Transverse colon (tissue), 4 donors: ENCODE data around the gene KRT74. TPM values are rescaled to one million over a fixed set of nuclear protein-coding genes. Genes with fewer than 3 reads are reported as not detected.
"Not testable (repeated sequence)": the region's sequence is repeated elsewhere in the genome, so short reads cannot be mapped to it uniquely, and the experiment has no call there.

ENCODE experiments used
- DNase-seq: peaks from one replicate; pipeline ENCODE4 v3.0.0-alpha.2; 2019
- H3K27ac ChIP-seq, 4 donors: fragments of 200-600 bp; sonication (generic); 2 replicates each; pipeline ENCODE4 v1.5.1; 2016 to 2018; ENCODE audit warnings: inconsistent platforms in 4 of 4
- H3K27me3 ChIP-seq: fragments of 200-600 bp; sonication (generic); 2 replicates; pipeline ENCODE4 v1.5.1; 2017; ENCODE audit warnings: inconsistent platforms
- H3K36me3 ChIP-seq, 4 donors: fragments of 200-600 bp; sonication (generic); 2 replicates each; pipeline ENCODE4 v1.5.1; 2017 to 2019; ENCODE audit warnings: inconsistent platforms in 4 of 4
- H3K4me1 ChIP-seq, 4 donors: fragments of 200-600 bp; sonication (generic); 2 replicates each; pipeline ENCODE4 v1.5.1; 2017 to 2020; ENCODE audit warnings: inconsistent platforms in 4 of 4
- H3K4me3 ChIP-seq, 4 donors: fragments of 200-600 bp; sonication (generic); 1 replicate in 1 of 4; 2 replicates in 3 of 4; pipeline versions ENCODE4 v1.5.1 to v1.6.1; 2017 to 2019; ENCODE audit warnings: inconsistent platforms in 4 of 4
- H3K9me3 ChIP-seq, 2 donors: fragments of 200-600 bp; sonication (generic); 2 replicates each; pipeline ENCODE4 v1.5.1; 2017 to 2019; ENCODE audit warnings: inconsistent platforms in 2 of 2
- EP300 ChIP-seq: sonication (generic); formaldehyde crosslinking; IDR thresholded peaks from one replicate; pipeline ENCODE4 v1.6.1; 2017; ENCODE audit warnings: antibody characterized with exemption, low read depth
- POLR2A ChIP-seq: fragments of 450-650 bp; IDR thresholded peaks from one replicate; pipeline ENCODE4 v1.6.1; 2016; ENCODE audit warnings: antibody characterized with exemption, mild to moderate bottlenecking, moderate library complexity
- POLR2AphosphoS5 ChIP-seq, 3 donors: sonication (generic); formaldehyde crosslinking; IDR thresholded peaks; one replicate each; pipeline ENCODE4 v1.6.1; 2016; ENCODE audit warnings: antibody characterized with exemption in 3 of 3
- WGBS, 2 donors: methylation state at CpG; one replicate each; pipeline ENCODE4 v1.1.5; 2018; ENCODE audit warnings: low coverage in 1 of 2; 5-methylcytosine and 5-hydroxymethylcytosine counted together
- in situ Hi-C, 4 donors: fragments of 200-750 bp; cut with MboI; loops; one replicate each; pipeline versions ENCODE4 v1.15.0 to v1.15.1; 2017; ENCODE audit warnings: low sequenced_read_pairs in 3 of 4, low pct_ligation_motif_present in 1 of 4, low pct_unique_long_range_greater_than_20kb in 1 of 4
- intact Hi-C: fragments of 100-400 bp; cut with DNase I; formaldehyde crosslinking; loops from one replicate; pipeline ENCODE4 v1.15.1; 2023; ENCODE audit warnings: low total_unique reads
- total RNA-seq, 4 donors: library from RNA; depleted of rRNA; stranded (reverse); fragments of >200 nt; gene quantifications; one replicate each; pipeline ENCODE4 v1.1.0, GENCODE V29; 2016
- TF ChIP-seq, protein P1 (sequence below), 5 experiments: fragments of 200-600 bp in 3 of 5; fragments of 450-650 bp in 2 of 5; sonication (generic) in 3 of 5; IDR thresholded peaks; 1 replicate in 2 of 5; 2 replicates in 3 of 5; pipeline ENCODE4 v1.5.1; 2016 to 2017; ENCODE audit warnings: antibody characterized with exemption in 5 of 5, inconsistent platforms in 3 of 5, mild to moderate bottlenecking in 2 of 5, moderate library complexity in 1 of 5

KRT74 gene
- total RNA-seq, 4 donors from 2014 or later: not detected

DNA sequence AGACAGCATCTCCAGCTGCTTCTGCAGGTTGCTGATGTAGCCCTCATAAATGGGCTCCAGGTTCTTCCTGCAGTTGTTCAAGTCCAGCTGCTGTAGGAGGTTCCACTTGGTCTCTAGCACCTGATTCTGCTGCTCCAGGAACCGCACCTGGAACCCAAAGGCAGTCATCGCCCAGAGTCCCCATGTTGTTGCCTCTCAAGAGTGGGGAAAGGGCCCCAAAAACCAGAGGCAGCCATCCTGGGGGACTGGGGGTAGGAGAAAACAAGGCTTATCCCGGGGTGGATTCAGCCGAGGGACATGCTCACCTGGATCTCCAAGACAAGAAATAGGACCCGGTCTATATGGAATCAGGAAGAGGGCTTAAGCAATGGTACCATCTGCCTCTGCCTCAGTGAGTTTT is 25.3 kb upstream of the KRT74 start:
- peaks cover 64% of the 10 kb centered on the region for H3K27me3 ChIP-seq
- no peak overlapping the region for H3K27ac ChIP-seq
- 86 to 97% methylated on average over 3 to 5 of the region's 5 CpGs for WGBS, 2 donors
- intact Hi-C loops: no loop called here
- no peaks in the 10 kb centered on the region for H3K9me3 ChIP-seq
- no peak overlapping the region for H3K4me3 ChIP-seq
- in situ Hi-C loops: loop anchor here in 1 of 4 donors (25.0 kb wide), 1 partner anchor 388 kb away; no protein-coding TSS in a partner anchor
- no peaks in the 10 kb centered on the region for H3K36me3 ChIP-seq
- TF ChIP-seq POLR2AphosphoS5 (IDR thresholded peaks at IDR 0.05) (no peak), EP300 (no peak), POLR2A (no peak)
- TF ChIP-seq, protein P1, sequence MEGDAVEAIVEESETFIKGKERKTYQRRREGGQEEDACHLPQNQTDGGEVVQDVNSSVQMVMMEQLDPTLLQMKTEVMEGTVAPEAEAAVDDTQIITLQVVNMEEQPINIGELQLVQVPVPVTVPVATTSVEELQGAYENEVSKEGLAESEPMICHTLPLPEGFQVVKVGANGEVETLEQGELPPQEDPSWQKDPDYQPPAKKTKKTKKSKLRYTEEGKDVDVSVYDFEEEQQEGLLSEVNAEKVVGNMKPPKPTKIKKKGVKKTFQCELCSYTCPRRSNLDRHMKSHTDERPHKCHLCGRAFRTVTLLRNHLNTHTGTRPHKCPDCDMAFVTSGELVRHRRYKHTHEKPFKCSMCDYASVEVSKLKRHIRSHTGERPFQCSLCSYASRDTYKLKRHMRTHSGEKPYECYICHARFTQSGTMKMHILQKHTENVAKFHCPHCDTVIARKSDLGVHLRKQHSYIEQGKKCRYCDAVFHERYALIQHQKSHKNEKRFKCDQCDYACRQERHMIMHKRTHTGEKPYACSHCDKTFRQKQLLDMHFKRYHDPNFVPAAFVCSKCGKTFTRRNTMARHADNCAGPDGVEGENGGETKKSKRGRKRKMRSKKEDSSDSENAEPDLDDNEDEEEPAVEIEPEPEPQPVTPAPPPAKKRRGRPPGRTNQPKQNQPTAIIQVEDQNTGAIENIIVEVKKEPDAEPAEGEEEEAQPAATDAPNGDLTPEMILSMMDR (IDR thresholded peaks at IDR 0.05): no peak
- H3K4me1 ChIP-seq: no peaks in the 10 kb centered on the region
- DNase-seq: no peak

DNA sequence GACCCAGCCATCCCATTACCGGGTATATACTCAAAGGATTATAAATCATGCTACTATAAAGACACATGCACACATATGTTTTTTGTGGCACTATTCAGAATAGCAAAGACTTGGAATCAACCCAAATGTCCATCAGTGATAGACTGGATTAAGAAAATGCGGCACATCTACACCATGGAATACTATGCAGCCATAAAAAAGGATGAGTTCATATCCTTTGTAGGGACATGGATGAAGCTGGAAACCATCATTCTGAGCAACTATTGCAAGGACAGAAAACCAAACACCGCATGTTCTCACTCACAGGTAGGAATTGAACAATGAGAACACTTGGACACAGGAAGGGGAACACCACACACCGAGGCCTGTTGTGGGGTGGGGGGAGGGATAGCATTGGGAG is 20.6 kb upstream of the KRT74 start:
- DNase-seq, H3K27ac ChIP-seq, H3K4me1 ChIP-seq, H3K9me3 ChIP-seq, intact Hi-C loops, H3K4me3 ChIP-seq, H3K36me3 ChIP-seq: not testable (repeated sequence)
- in situ Hi-C loops: loop anchor here in 1 of 4 donors (25.0 kb wide), 1 partner anchor 393 kb away; no protein-coding TSS in a partner anchor
- peaks cover 31% of the 10 kb centered on the region for H3K27me3 ChIP-seq
- WGBS, 2 donors: 73 to 95% methylated on average over 3 to 4 of the region's 4 CpGs

DNA sequence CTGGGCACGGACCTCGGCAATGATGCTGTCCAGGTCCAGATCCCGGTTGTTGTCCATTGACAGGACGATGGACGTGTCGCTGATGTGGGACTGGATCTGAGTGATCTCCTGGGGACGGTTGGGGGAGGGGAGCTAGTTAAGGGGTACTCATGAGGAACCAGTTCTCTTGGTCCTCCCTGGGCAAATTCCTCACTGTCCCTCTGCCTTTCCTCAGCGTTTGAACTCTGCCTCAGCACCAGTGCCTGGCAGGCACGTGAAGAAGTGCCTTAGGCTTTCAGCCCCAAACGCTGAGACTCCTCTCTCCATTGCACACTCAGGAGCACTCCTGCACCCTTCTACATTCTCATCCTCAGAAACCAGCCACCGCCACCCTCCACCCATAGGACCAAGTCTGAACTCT is 17.9 kb upstream of the KRT74 start:
- WGBS, 2 donors: 86% methylated on average over 11 of the region's 11 CpGs; no CpG with 5 or more reads in 1 of the 2 donors
- intact Hi-C loops (no loop called here), in situ Hi-C loops (loop anchor here in 1 of 4 donors (25.0 kb wide), 1 partner anchor 396 kb away; no protein-coding TSS in a partner anchor)
- no peak for DNase-seq
- peaks cover 13% of the 10 kb centered on the region for H3K27me3 ChIP-seq
- H3K4me1 ChIP-seq: no peaks in the 10 kb centered on the region
- TF ChIP-seq POLR2A: no peak
- TF ChIP-seq, protein P1 (IDR thresholded peaks at IDR 0.05): no peak
- no peak for TF ChIP-seq POLR2AphosphoS5 (IDR thresholded peaks at IDR 0.05)
- TF ChIP-seq EP300: no peak
- H3K4me3 ChIP-seq: no peak overlapping the region
- H3K27ac ChIP-seq: no peak overlapping the region
- H3K36me3 ChIP-seq: no peaks in the 10 kb centered on the region
- no peaks in the 10 kb centered on the region for H3K9me3 ChIP-seq

DNA sequence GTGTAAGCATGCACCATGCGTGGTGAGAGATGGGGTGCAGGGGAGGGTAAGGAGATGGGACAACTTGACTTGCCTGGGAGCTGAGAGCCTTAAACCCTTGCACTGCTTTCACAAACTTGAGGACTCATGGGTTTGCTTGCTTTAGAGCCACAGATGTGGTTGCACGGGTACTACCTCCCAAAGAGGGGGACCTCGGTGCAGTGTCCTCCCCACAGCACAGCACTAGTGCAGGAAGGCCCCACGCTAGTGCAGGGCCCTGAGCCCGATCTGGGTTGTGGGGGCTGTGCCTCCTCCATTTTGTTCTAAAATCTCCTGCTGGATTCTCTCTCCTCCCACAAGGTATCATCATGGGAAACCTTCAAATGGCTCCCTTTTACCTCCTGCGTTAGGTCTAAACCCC is 16.4 kb upstream of the KRT74 start:
- Histone ChIP-seq H3K9me3 (no peaks in the 10 kb centered on the region), H3K36me3 (no peaks in the 10 kb centered on the region), H3K27me3 (peaks cover 8% of the 10 kb centered on the region), H3K27ac (no peak overlapping the region), H3K4me1 (no peaks in the 10 kb centered on the region), H3K4me3 (no peak overlapping the region)
- intact Hi-C loops (no loop called here), in situ Hi-C loops (loop anchor here in 1 of 4 donors (25.0 kb wide), 1 partner anchor 397 kb away; no protein-coding TSS in a partner anchor)
- no peak for TF ChIP-seq POLR2A
- WGBS, 2 donors: 87 to 100% methylated on average over 1 to 6 of the region's 6 CpGs
- DNase-seq: no peak

DNA sequence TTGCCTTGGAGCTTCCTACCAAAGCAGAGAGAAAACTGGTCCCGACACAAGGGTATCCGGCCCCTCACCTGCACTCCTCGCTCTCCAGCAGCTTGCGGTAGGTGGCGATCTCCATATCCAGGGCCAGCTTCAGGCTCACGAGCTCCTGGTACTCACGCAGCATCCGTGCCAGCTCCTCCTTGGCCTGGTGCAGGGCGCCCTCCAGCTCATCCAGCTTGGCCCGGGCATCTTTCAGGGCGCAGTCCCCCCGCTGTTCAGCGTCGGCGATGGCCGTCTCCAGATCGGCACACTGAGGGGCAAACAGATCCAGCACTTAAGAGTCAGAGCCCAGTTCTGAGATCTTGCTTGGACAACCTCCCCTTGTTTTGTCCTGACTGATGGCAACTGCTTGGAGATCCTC is 13.9 kb upstream of the KRT74 start:
- no peaks in the 10 kb centered on the region for H3K4me1 ChIP-seq
- no peaks in the 10 kb centered on the region for H3K9me3 ChIP-seq
- no peaks in the 10 kb centered on the region for H3K27me3 ChIP-seq
- no peak overlapping the region for H3K4me3 ChIP-seq
- no peak for TF ChIP-seq POLR2AphosphoS5 (IDR thresholded peaks at IDR 0.05)
- TF ChIP-seq, protein P1 (IDR thresholded peaks at IDR 0.05): no peak
- no peak for TF ChIP-seq EP300
- intact Hi-C loops (no loop called here), in situ Hi-C loops (loop anchor here (5.0 to 25.0 kb wide), 6 partner anchors 287 to 400 kb away; no protein-coding TSS in a partner anchor)
- 91% methylated on average over 17 of the region's 17 CpGs; no CpG with 5 or more reads in 1 of the 2 donors for WGBS, 2 donors
- no peak for DNase-seq
- no peak overlapping the region for H3K27ac ChIP-seq
- H3K36me3 ChIP-seq: no peaks in the 10 kb centered on the region
